ENCODE results near the gene TAOK3. TPM values are rescaled to one million over a fixed set of nuclear protein-coding genes. Genes with fewer than 3 reads are reported as not detected.
"Not testable (repeated sequence)": the region's sequence is repeated elsewhere in the genome, so short reads cannot be mapped to it uniquely, and the experiment has no call there.

Gene TAOK3
- total RNA-seq, 1 donor from 2014 or later: 59.5 TPM

DNA sequence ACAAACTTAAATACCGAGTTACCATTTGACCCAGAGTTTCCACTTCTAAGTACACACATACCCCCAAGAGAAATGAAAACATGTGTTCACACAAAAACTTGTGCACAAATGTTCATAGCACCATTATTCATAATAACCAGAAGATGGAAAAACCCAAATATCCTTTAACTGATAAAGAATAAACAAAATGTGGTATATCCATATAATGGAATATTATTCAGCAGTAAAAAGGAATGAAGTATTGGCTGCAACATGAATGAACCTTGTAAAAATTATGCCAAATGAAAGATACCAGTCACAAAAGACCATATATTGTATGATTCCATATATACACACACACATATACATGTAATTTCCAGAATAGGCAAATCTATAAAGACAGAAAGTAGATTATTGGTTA, 116.4 kb downstream of the TAOK3 start:
- intact Hi-C loops (cut with micrococcal nuclease): no loop called here
- no peak overlapping the region for H3K4me3 Mint-ChIP-seq
- H3K4me1 Mint-ChIP-seq (ENCODE audit: low read depth): no peaks in the 10 kb centered on the region
- H3K27me3 Mint-ChIP-seq (ENCODE audit: insufficient read depth): no peaks in the 10 kb centered on the region
- H3K9me3 Mint-ChIP-seq: peaks cover 8% of the 10 kb centered on the region
- no peak for DNase-seq (ENCODE audit: low spot score)
- no peak overlapping the region for H3K27ac Mint-ChIP-seq
- H3K36me3 Mint-ChIP-seq (ENCODE audit: low read depth): peaks cover 22% of the 10 kb centered on the region

DNA sequence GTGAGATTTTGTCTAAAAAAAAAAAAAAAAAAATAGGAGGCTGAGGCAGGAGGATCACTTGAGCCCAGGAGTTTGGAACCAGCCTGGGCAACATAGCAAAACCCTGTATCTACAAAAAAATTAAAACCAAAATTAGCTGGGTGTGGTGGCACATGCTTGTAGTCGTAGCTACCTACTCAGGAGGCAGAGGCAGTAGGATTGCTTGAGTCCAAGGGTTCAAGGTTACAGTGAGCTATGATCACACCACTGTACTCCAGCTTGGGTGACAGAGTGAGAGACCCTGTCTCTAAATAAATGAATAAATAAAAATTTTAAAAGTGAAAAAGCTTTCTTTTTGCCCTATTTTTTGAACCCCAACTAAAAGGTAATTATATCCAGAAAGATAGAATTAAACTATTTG, 123.2 kb downstream of the TAOK3 start:
- Mint-ChIP-seq H3K36me3 (ENCODE audit: low read depth) (peaks cover 7% of the 10 kb centered on the region), H3K4me1 (ENCODE audit: low read depth) (peaks cover 6% of the 10 kb centered on the region), H3K27me3 (ENCODE audit: insufficient read depth) (no peaks in the 10 kb centered on the region), H3K27ac (no peak overlapping the region), H3K4me3 (no peak overlapping the region), H3K9me3 (no peaks in the 10 kb centered on the region)
- no peak for DNase-seq (ENCODE audit: low spot score)
- intact Hi-C loops (cut with micrococcal nuclease): no loop called here

DNA sequence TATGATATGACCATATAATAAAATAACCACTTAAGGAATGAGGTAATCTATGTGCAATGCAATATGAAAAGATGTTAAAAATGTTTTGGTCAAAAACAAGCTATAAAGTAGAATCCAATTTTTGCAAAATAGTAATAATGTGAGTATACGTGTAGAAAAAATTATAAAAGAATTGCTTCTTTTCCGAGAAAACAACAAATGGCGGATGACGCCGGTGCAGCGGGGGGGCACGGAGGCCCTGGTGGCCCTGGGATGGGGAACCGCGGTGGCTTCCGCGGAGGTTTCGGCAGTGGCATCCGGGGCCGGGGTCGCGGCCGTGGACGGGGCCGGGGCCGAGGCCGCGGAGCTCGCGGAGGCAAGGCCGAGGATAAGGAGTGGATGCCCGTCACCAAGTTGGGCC, 126.8 kb downstream of the TAOK3 start:
- H3K9me3 Mint-ChIP-seq; H3K36me3 Mint-ChIP-seq (ENCODE audit: low read depth); H3K4me3 Mint-ChIP-seq; DNase-seq (ENCODE audit: low spot score); H3K27me3 Mint-ChIP-seq (ENCODE audit: insufficient read depth); intact Hi-C loops (cut with micrococcal nuclease); H3K27ac Mint-ChIP-seq; H3K4me1 Mint-ChIP-seq (ENCODE audit: low read depth): not testable (repeated sequence)

DNA sequence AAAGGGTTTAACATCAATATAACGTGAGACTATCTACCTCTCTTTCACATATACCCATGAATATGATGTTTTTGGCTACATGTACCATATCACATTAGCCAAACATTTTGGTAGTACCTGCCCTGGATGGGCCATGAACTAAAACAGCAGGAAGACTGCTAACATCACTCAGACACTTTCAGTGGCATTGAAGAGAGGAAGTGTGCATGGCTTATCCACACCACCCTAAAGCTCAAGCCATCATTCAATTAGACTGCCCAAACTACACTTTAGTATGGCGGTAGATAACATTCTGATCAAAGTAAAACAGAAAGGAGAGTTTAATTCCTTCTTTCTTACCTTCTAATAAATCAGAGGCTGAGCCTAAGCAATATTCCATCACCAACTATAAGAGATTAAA, 133.8 kb downstream of the TAOK3 start:
- DNase-seq (ENCODE audit: low spot score): no peak
- no peak overlapping the region for H3K27ac Mint-ChIP-seq

DNA sequence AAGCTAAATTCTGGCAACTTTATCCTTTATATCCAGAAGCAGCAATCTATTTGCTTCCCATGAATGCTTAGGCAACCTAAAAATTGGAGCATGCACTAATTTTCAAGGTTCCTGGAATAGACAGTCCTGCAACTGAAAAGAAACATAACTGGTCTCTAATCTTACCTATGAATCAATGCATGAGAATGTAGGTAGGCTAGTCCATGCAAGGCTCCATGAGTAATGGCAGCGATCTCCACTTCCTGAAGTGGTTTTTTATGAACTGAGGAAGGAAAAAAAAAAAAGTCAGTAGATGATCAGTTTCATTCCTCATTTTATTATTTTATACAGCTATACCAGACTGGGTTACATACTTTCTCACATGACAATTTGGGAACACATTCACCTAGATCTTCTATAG, 134.8 kb downstream of the TAOK3 start:
- Mint-ChIP-seq H3K27me3 (ENCODE audit: insufficient read depth) (no peaks in the 10 kb centered on the region), H3K27ac (no peak overlapping the region), H3K4me1 (ENCODE audit: low read depth) (peaks cover 5% of the 10 kb centered on the region), H3K36me3 (ENCODE audit: low read depth) (peaks cover 22% of the 10 kb centered on the region), H3K4me3 (no peak overlapping the region), H3K9me3 (no peaks in the 10 kb centered on the region)
- DNase-seq (ENCODE audit: low spot score): no peak
- intact Hi-C loops (cut with micrococcal nuclease): no loop called here

More for the DNA sequence above, 133.8 kb downstream of the TAOK3 start:
- peaks cover 5% of the 10 kb centered on the region for H3K4me1 Mint-ChIP-seq (ENCODE audit: low read depth)
- peaks cover 18% of the 10 kb centered on the region for H3K36me3 Mint-ChIP-seq (ENCODE audit: low read depth)
- no peaks in the 10 kb centered on the region for H3K9me3 Mint-ChIP-seq
- H3K27me3 Mint-ChIP-seq (ENCODE audit: insufficient read depth): no peaks in the 10 kb centered on the region
- no peak overlapping the region for H3K4me3 Mint-ChIP-seq
- intact Hi-C loops (cut with micrococcal nuclease): no loop called here

GRCh38 chr12:118237052-118237665, 135.5 kb downstream of the TAOK3 start:
- peaks cover 25% of the 10 kb centered on the region for H3K36me3 Mint-ChIP-seq (ENCODE audit: low read depth)
- DNase-seq (ENCODE audit: low spot score): no peak
- intact Hi-C loops (cut with micrococcal nuclease): no loop called here
- H3K27me3 Mint-ChIP-seq (ENCODE audit: insufficient read depth): no peaks in the 10 kb centered on the region
- H3K9me3 Mint-ChIP-seq: no peaks in the 10 kb centered on the region
- no peak overlapping the region for H3K27ac Mint-ChIP-seq
- no peak overlapping the region for H3K4me3 Mint-ChIP-seq
- peaks cover 5% of the 10 kb centered on the region for H3K4me1 Mint-ChIP-seq (ENCODE audit: low read depth)

- Mint-ChIP-seq H3K27ac (no peak overlapping the region), H3K27me3 (ENCODE audit: insufficient read depth) (no peaks in the 10 kb centered on the region), H3K9me3 (no peaks in the 10 kb centered on the region), H3K4me1 (ENCODE audit: low read depth) (no peaks in the 10 kb centered on the region), H3K4me3 (no peak overlapping the region), H3K36me3 (ENCODE audit: low read depth) (peaks cover 6% of the 10 kb centered on the region)
- intact Hi-C loops (cut with micrococcal nuclease): no loop called here
- DNase-seq (ENCODE audit: low spot score): no peak
These were observed 152.0 kb downstream of the TAOK3 start for GRCh38 chr12:118220702-118221101.

DNA sequence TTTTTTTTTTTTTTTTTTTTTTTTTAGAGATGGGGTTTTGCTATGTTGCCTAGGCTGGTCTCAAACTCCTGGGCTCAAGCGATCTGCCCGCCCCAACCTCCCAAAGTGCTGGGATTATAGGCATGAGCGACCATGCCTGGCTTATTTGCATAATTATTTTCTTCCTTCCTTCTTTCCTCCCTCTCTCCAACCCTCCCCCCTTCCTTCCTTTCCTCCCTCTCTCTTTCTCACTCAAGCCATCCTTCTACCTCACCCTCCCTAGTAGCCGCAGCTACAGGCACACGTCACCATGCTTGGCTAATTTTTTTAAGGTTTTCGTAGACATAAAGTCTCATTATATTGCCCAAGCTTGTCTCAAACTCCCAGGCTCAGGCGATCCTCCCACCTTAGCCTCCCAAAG, 152.9 kb downstream of the TAOK3 start:
- Mint-ChIP-seq H3K4me3 (no peak overlapping the region), H3K36me3 (ENCODE audit: low read depth) (peaks cover 6% of the 10 kb centered on the region), H3K27me3 (ENCODE audit: insufficient read depth) (no peaks in the 10 kb centered on the region), H3K27ac (no peak overlapping the region), H3K9me3 (no peaks in the 10 kb centered on the region), H3K4me1 (ENCODE audit: low read depth) (no peaks in the 10 kb centered on the region)
- DNase-seq (ENCODE audit: low spot score): no peak
- intact Hi-C loops (cut with micrococcal nuclease): no loop called here

DNA sequence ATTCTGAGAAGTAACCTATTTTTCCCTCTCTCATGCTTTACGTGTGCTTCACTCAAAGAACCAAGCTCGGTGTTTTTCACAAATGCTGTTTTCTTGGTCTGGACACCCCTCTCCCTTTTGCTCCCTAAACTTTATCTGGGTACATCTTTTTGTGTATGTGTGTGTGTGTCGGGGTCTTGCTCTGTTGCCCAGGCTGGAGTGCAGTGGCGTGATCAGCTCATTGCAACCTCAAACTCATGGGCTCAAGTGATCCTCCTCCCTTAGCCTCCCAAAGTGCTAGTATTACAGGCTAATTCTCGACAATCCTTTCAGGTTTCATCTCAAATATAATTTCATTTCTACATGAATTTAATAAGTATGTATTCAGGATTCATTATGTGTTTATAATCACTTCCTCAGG, 153.6 kb downstream of the TAOK3 start:
- Mint-ChIP-seq H3K9me3 (no peaks in the 10 kb centered on the region), H3K27ac (no peak overlapping the region), H3K4me1 (ENCODE audit: low read depth) (no peaks in the 10 kb centered on the region), H3K27me3 (ENCODE audit: insufficient read depth) (no peaks in the 10 kb centered on the region), H3K36me3 (ENCODE audit: low read depth) (peaks cover 6% of the 10 kb centered on the region), H3K4me3 (no peak overlapping the region)
- intact Hi-C loops (cut with micrococcal nuclease): no loop called here
- DNase-seq (ENCODE audit: low spot score): no peak

DNA sequence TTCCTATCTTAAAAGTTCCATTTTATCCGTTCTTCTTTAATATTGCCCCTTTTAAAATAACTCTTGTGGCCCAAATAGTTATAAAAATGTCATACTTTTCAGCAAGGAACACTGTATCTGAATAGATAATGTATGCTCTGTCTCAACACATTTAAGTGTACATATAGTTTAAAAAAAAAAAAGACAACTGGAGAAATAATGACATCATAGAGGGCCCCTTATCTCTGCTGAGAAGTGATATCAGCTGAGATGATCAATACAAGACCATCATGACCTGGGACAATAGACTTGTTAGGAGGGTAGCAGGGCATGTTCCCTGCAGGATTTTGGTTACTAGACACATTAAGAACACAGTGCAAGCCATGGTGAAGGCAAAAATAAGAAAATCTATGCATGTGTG, 159.3 kb downstream of the TAOK3 start:
- H3K4me1 Mint-ChIP-seq (ENCODE audit: low read depth): no peaks in the 10 kb centered on the region
- H3K4me3 Mint-ChIP-seq: no peak overlapping the region
- H3K27ac Mint-ChIP-seq: no peak overlapping the region
- H3K36me3 Mint-ChIP-seq (ENCODE audit: low read depth): peaks cover 15% of the 10 kb centered on the region
- intact Hi-C loops (cut with micrococcal nuclease): no loop called here
- no peak for DNase-seq (ENCODE audit: low spot score)
- no peaks in the 10 kb centered on the region for H3K9me3 Mint-ChIP-seq
- no peaks in the 10 kb centered on the region for H3K27me3 Mint-ChIP-seq (ENCODE audit: insufficient read depth)

GRCh38 chr12:118212606-118213005, 160.1 kb downstream of the TAOK3 start:
- Mint-ChIP-seq H3K4me1 (ENCODE audit: low read depth) (no peaks in the 10 kb centered on the region), H3K27ac (no peak overlapping the region), H3K4me3 (no peak overlapping the region), H3K27me3 (ENCODE audit: insufficient read depth) (no peaks in the 10 kb centered on the region), H3K9me3 (no peaks in the 10 kb centered on the region), H3K36me3 (ENCODE audit: low read depth) (peaks cover 14% of the 10 kb centered on the region)
- intact Hi-C loops (cut with micrococcal nuclease): no loop called here
- DNase-seq (ENCODE audit: low spot score): no peak

GRCh38 chr12:118206107-118206412, 166.6 kb downstream of the TAOK3 start:
- no peaks in the 10 kb centered on the region for H3K9me3 Mint-ChIP-seq
- intact Hi-C loops (cut with micrococcal nuclease): no loop called here
- H3K27ac Mint-ChIP-seq: no peak overlapping the region

GRCh38 chr12:118193958-118194357, 178.7 kb downstream of the TAOK3 start:
- no peaks in the 10 kb centered on the region for H3K4me1 Mint-ChIP-seq (ENCODE audit: low read depth)
- no peaks in the 10 kb centered on the region for H3K9me3 Mint-ChIP-seq
- no peak overlapping the region for H3K27ac Mint-ChIP-seq
- H3K36me3 Mint-ChIP-seq (ENCODE audit: low read depth): peaks cover 24% of the 10 kb centered on the region
- intact Hi-C loops (cut with micrococcal nuclease): no loop called here
- peaks cover 2% of the 10 kb centered on the region for H3K27me3 Mint-ChIP-seq (ENCODE audit: insufficient read depth)
- DNase-seq (ENCODE audit: low spot score): no peak
- no peak overlapping the region for H3K4me3 Mint-ChIP-seq

More at GRCh38 chr12:118206107-118206412, 166.6 kb downstream of the TAOK3 start:
- peaks cover 7% of the 10 kb centered on the region for H3K4me1 Mint-ChIP-seq (ENCODE audit: low read depth)
- H3K36me3 Mint-ChIP-seq (ENCODE audit: low read depth): peaks cover 3% of the 10 kb centered on the region
- DNase-seq (ENCODE audit: low spot score): no peak
- H3K4me3 Mint-ChIP-seq: no peak overlapping the region
- no peaks in the 10 kb centered on the region for H3K27me3 Mint-ChIP-seq (ENCODE audit: insufficient read depth)

DNA sequence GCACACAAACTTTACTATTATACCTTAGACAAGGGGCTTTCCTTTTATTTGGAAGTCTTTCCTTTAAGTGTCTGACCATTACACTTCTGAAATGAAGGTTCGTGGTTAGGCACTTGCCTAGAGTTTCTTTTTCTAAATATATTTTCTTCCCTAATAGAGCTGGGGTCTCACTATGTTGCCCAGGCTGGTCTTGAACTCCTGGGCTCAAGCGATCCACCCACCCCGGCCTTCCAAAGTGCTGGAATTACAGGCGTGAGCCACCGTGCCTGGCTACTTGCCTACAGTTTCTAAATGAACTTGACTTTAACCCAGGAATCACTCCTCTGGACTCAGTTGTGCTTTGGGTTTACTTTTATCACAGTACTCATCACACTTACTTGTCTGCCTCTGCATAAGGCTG, 179.2 kb downstream of the TAOK3 start:
- Mint-ChIP-seq H3K9me3 (no peaks in the 10 kb centered on the region), H3K27ac (no peak overlapping the region), H3K27me3 (ENCODE audit: insufficient read depth) (peaks cover 2% of the 10 kb centered on the region), H3K4me3 (no peak overlapping the region), H3K36me3 (ENCODE audit: low read depth) (peaks cover 21% of the 10 kb centered on the region), H3K4me1 (ENCODE audit: low read depth) (no peaks in the 10 kb centered on the region)
- intact Hi-C loops (cut with micrococcal nuclease): no loop called here
- no peak for DNase-seq (ENCODE audit: low spot score)

Data from activated T-helper 1 cell treated with anti-CD3 and anti-CD28 coated beads, Interleukin-12 subunit alpha, Interleukin-12 subunit beta, Interleukin-2, Interleukin-4 antibody, amounts not matched to agents 30 ng/mL and 10 ng/mL and 1 ng/mL, durations not matched to agents 14 hours and 24 hours and 36 hours (primary cell).